Measurements from ENCODE around the gene LYSMD3. TPM values are rescaled to one million over a fixed set of nuclear protein-coding genes. Genes with fewer than 3 reads are reported as not detected.

Gene LYSMD3
- total RNA-seq, 1 donor from 2014 or later, result 18.4 TPM

GRCh38 chr5:90479611-90480385, 49.6 kb downstream of the LYSMD3 start:
- CTCF ChIA-PET, result interaction anchor here (1.2 kb wide), 1 partner anchor 12 kb away, joined by 3 read pairs; no protein-coding TSS in a partner anchor
- intact Hi-C loops (cut with micrococcal nuclease), result no loop called here
- H3K4me1 Mint-ChIP-seq, result peaks cover 7% of the 10 kb centered on the region

GRCh38 chr5:90477621-90478215, 51.7 kb downstream of the LYSMD3 start:
- Mint-ChIP-seq H3K27me3 (no peaks in the 10 kb centered on the region), H3K27ac (no peak overlapping the region), H3K4me1 (peaks cover 18% of the 10 kb centered on the region), H3K9me3 (no peaks in the 10 kb centered on the region), H3K36me3 (ENCODE audit: low read depth) (peaks cover 5% of the 10 kb centered on the region), H3K4me3 (no peak overlapping the region)
- intact Hi-C loops (cut with micrococcal nuclease), result no loop called here
- TF ChIP-seq CTCF (IDR thresholded peaks at IDR 0.05), result no peak
- ChIA-PET CTCF (no interaction called here), POLR2A (interaction anchor here (1.7 kb wide), 1 partner anchor 68 kb away, joined by 5 read pairs; the partner anchor contains the start of gene CETN3)
- ATAC-seq (ENCODE audit: low read depth) (no peak), DNase-seq (no peak)

More at GRCh38 chr5:90479611-90480385, 49.6 kb downstream of the LYSMD3 start:
- DNase-seq (no peak), ATAC-seq (ENCODE audit: low read depth) (no peak)
- Mint-ChIP-seq H3K9me3 (no peaks in the 10 kb centered on the region), H3K27ac (no peak overlapping the region), H3K27me3 (no peaks in the 10 kb centered on the region), H3K4me3 (no peak overlapping the region), H3K36me3 (ENCODE audit: low read depth) (no peaks in the 10 kb centered on the region)
- POLR2A ChIA-PET, result no interaction called here
- TF ChIP-seq CTCF (IDR thresholded peaks at IDR 0.05), result no peak

GRCh38 chr5:90477073-90477472, 52.3 kb downstream of the LYSMD3 start:
- H3K4me3 Mint-ChIP-seq, result no peak overlapping the region
- CTCF ChIA-PET, result interaction anchor here (1.1 kb wide), 1 partner anchor 53 kb away, joined by 3 read pairs; the partner anchor contains the start of gene LYSMD3
- intact Hi-C loops (cut with micrococcal nuclease), result no loop called here

GRCh38 chr5:90476391-90476790, 53.0 kb downstream of the LYSMD3 start:
- Mint-ChIP-seq H3K36me3 (ENCODE audit: low read depth) (peaks cover 5% of the 10 kb centered on the region), H3K27me3 (no peaks in the 10 kb centered on the region), H3K4me3 (no peak overlapping the region), H3K9me3 (no peaks in the 10 kb centered on the region), H3K4me1 (peaks cover 23% of the 10 kb centered on the region), H3K27ac (no peak overlapping the region)
- intact Hi-C loops (cut with micrococcal nuclease), result no loop called here
- no peak for DNase-seq
- POLR2A ChIA-PET, result no interaction called here
- TF ChIP-seq CTCF (IDR thresholded peaks at IDR 0.05), result no peak
- ATAC-seq (ENCODE audit: low read depth), result no peak
- CTCF ChIA-PET, result interaction anchor here (1.1 kb wide), 1 partner anchor 53 kb away, joined by 3 read pairs; the partner anchor contains the start of gene LYSMD3

More at GRCh38 chr5:90477073-90477472, 52.3 kb downstream of the LYSMD3 start:
- no peak for TF ChIP-seq CTCF (IDR thresholded peaks at IDR 0.05)
- no peak overlapping the region for H3K27ac Mint-ChIP-seq
- no peaks in the 10 kb centered on the region for H3K27me3 Mint-ChIP-seq
- peaks cover 5% of the 10 kb centered on the region for H3K36me3 Mint-ChIP-seq (ENCODE audit: low read depth)
- H3K4me1 Mint-ChIP-seq, result peaks cover 21% of the 10 kb centered on the region
- DNase-seq, result no peak
- ATAC-seq (ENCODE audit: low read depth), result no peak
- POLR2A ChIA-PET, result no interaction called here
- H3K9me3 Mint-ChIP-seq, result no peaks in the 10 kb centered on the region

GRCh38 chr5:90475436-90475980, 53.9 kb downstream of the LYSMD3 start:
- H3K4me1 Mint-ChIP-seq, result peaks cover 27% of the 10 kb centered on the region
- DNase-seq (no peak), ATAC-seq (ENCODE audit: low read depth) (no peak)
- no peaks in the 10 kb centered on the region for H3K9me3 Mint-ChIP-seq
- H3K27ac Mint-ChIP-seq, result no peak overlapping the region
- TF ChIP-seq CTCF (IDR thresholded peaks at IDR 0.05), result no peak
- H3K36me3 Mint-ChIP-seq (ENCODE audit: low read depth), result peaks cover 5% of the 10 kb centered on the region
- POLR2A ChIA-PET, result interaction anchor here (1.6 kb wide), 1 partner anchor 66 kb away, joined by 48 read pairs; the partner anchor contains the start of gene CETN3
- H3K27me3 Mint-ChIP-seq, result no peaks in the 10 kb centered on the region
- intact Hi-C loops (cut with micrococcal nuclease), result no loop called here
- CTCF ChIA-PET, result interaction anchor here (1.3 kb wide), 1 partner anchor 36 kb away, joined by 3 read pairs; no protein-coding TSS in a partner anchor
- peak overlapping the region; percentile 56 for H3K4me3 Mint-ChIP-seq

Data from activated B cell treated with CpG ODN at 0.5 μM for 24 hours (primary cell).